Ishikawa (cell line): Measurements from ENCODE around the gene SDCCAG8.

ENCODE experiments used
- CEBPB ChIP-seq: IDR thresholded peaks from 2 replicates; pipeline ENCODE4 v1.6.1; 2012
- CREB1 ChIP-seq: IDR thresholded peaks from 2 replicates; pipeline ENCODE4 v1.6.1; 2012; ENCODE audit warnings: low read depth
- EGR1 ChIP-seq: IDR thresholded peaks from 2 replicates; pipeline ENCODE4 v1.6.1; 2012
- EP300 ChIP-seq: IDR thresholded peaks from 2 replicates; pipeline ENCODE4 v1.6.1; 2012; ENCODE audit warnings: borderline replicate concordance
- FOXM1 ChIP-seq: IDR thresholded peaks from 2 replicates; pipeline ENCODE4 v1.6.1; 2012; ENCODE audit warnings: low read depth, borderline replicate concordance
- NFIC ChIP-seq: IDR thresholded peaks from 2 replicates; pipeline ENCODE4 v1.6.1; 2012
- RAD21 ChIP-seq: IDR thresholded peaks from 2 replicates; pipeline ENCODE4 v1.6.1; 2012; ENCODE audit warnings: low read depth
- TAF1 ChIP-seq: IDR thresholded peaks from 2 replicates; pipeline ENCODE4 v1.6.1; 2012; ENCODE audit warnings: low read depth, mild to moderate bottlenecking
- TCF12 ChIP-seq: IDR thresholded peaks from 2 replicates; pipeline ENCODE4 v1.6.1; 2012; ENCODE audit warnings: low read depth
- TEAD4 ChIP-seq: IDR thresholded peaks from 2 replicates; pipeline ENCODE4 v1.6.1; 2012
- YY1 ChIP-seq: IDR thresholded peaks from 2 replicates; pipeline ENCODE4 v1.6.1; 2012; ENCODE audit warnings: low read depth
- ZBTB7A ChIP-seq: IDR thresholded peaks from 2 replicates; pipeline ENCODE4 v1.6.1; 2012; ENCODE audit warnings: low read depth
- TF ChIP-seq, protein P1 (sequence below): IDR thresholded peaks from 2 replicates; pipeline ENCODE4 v1.6.1; 2012; ENCODE audit warnings: low read depth, mild to moderate bottlenecking
- TF ChIP-seq, protein P2 (sequence below): IDR thresholded peaks from 2 replicates; pipeline ENCODE4 v1.6.1; 2012
- TF ChIP-seq, protein P3 (sequence below): IDR thresholded peaks from 2 replicates; pipeline ENCODE4 v1.6.1; 2012

The SDCCAG8 gene

GRCh38 chr1:243336163-243336562 lies 80.3 kb downstream of the SDCCAG8 start:
- no peak for TF ChIP-seq RAD21
- TF ChIP-seq, protein P1, sequence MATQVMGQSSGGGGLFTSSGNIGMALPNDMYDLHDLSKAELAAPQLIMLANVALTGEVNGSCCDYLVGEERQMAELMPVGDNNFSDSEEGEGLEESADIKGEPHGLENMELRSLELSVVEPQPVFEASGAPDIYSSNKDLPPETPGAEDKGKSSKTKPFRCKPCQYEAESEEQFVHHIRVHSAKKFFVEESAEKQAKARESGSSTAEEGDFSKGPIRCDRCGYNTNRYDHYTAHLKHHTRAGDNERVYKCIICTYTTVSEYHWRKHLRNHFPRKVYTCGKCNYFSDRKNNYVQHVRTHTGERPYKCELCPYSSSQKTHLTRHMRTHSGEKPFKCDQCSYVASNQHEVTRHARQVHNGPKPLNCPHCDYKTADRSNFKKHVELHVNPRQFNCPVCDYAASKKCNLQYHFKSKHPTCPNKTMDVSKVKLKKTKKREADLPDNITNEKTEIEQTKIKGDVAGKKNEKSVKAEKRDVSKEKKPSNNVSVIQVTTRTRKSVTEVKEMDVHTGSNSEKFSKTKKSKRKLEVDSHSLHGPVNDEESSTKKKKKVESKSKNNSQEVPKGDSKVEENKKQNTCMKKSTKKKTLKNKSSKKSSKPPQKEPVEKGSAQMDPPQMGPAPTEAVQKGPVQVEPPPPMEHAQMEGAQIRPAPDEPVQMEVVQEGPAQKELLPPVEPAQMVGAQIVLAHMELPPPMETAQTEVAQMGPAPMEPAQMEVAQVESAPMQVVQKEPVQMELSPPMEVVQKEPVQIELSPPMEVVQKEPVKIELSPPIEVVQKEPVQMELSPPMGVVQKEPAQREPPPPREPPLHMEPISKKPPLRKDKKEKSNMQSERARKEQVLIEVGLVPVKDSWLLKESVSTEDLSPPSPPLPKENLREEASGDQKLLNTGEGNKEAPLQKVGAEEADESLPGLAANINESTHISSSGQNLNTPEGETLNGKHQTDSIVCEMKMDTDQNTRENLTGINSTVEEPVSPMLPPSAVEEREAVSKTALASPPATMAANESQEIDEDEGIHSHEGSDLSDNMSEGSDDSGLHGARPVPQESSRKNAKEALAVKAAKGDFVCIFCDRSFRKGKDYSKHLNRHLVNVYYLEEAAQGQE: no peak
- no peak for TF ChIP-seq EP300
- no peak for TF ChIP-seq YY1
- TF ChIP-seq FOXM1: no peak
- TF ChIP-seq, protein P2, sequence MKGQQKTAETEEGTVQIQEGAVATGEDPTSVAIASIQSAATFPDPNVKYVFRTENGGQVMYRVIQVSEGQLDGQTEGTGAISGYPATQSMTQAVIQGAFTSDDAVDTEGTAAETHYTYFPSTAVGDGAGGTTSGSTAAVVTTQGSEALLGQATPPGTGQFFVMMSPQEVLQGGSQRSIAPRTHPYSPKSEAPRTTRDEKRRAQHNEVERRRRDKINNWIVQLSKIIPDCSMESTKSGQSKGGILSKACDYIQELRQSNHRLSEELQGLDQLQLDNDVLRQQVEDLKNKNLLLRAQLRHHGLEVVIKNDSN: no peak

DNA sequence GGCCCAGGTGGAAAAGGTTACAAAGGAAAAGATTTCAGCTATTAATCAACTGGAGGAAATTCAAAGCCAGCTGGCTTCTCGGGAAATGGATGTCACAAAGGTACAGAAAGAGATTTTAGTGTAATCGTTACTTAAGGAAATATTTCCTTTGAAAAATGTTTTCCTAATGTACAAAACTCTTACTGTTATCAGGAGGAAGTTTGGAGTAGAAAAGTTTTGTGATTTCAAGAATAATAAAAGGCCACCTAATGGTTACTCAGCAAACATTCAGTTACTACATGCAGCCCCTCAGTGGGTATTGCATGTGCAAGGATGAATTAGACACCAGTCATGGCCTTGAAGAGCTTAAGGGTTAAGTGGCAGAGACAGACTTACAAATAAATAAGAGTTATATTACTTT lies 85.2 kb downstream of the SDCCAG8 start:
- TF ChIP-seq, protein P3, sequence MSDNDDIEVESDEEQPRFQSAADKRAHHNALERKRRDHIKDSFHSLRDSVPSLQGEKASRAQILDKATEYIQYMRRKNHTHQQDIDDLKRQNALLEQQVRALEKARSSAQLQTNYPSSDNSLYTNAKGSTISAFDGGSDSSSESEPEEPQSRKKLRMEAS: no peak
- TF ChIP-seq ZBTB7A: no peak

GRCh38 chr1:243343970-243344937 lies 88.4 kb downstream of the SDCCAG8 start:
- no peak for TF ChIP-seq EP300
- no peak for TF ChIP-seq YY1
- TF ChIP-seq ZBTB7A: no peak
- peak; percentile 79 for TF ChIP-seq RAD21
- TF ChIP-seq, protein P2: no peak

DNA sequence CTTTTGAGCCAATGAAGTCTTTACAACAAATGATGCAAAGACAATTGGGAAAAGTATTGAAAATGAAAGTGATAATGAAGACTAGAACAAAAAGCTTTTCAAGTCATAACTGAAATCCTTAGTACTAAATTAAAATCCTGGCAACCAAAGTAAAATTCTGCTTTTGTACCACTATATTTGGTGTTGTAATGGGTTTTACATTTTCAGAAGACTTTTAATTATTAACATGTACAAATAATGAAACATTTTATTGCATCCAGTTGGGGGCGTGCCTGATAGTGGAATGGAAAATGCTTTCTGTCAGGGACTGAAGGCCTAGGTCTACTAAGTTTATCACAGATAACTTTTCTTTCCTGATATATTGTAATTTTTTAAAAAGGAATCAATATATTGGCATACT lies 89.4 kb downstream of the SDCCAG8 start:
- TF ChIP-seq, protein P3: no peak
- TF ChIP-seq FOXM1 (no peak), CEBPB (no peak), EGR1 (no peak), NFIC (no peak)

DNA sequence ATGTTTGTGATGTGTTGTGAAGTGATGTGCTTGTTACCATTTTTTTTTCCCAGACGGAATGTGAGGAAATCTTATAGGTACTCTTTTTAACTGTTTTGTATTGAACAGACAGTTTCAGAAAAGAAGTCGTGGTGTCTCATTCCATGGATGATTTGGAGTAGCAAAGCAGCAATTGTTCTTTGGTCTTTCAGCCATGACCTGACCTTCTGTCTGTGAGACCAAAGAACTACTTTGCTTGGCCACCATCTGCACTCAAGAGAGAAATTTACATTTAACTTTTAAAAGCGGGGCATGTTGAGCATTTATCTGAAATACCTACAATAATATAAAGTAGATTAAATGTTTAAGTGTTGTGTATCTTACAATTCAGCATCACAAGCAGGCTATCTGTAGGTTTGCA lies 90.2 kb downstream of the SDCCAG8 start:
- TF ChIP-seq, protein P2: no peak
- TF ChIP-seq, protein P1: no peak
- TF ChIP-seq TCF12 (no peak), NFIC (no peak), YY1 (no peak), EGR1 (no peak), TAF1 (no peak), RAD21 (no peak), ZBTB7A (no peak), EP300 (no peak), CEBPB (no peak), TEAD4 (no peak), CREB1 (no peak)

GRCh38 chr1:243346468-243346867 lies 90.6 kb downstream of the SDCCAG8 start:
- TF ChIP-seq, protein P2: no peak
- TF ChIP-seq TEAD4 (no peak), FOXM1 (no peak), CREB1 (no peak), EGR1 (no peak), EP300 (no peak)
- TF ChIP-seq, protein P1: no peak
